ENCODE data around the gene CYP26C1. TPM values are rescaled to one million over a fixed set of nuclear protein-coding genes. Genes with fewer than 3 reads are reported as not detected.

Gene CYP26C1
- total and polyA plus RNA-seq, 7 experiments from 2014 or later = 0.10 to 0.38 (median 0.27) TPM; not detected in 2

DNA sequence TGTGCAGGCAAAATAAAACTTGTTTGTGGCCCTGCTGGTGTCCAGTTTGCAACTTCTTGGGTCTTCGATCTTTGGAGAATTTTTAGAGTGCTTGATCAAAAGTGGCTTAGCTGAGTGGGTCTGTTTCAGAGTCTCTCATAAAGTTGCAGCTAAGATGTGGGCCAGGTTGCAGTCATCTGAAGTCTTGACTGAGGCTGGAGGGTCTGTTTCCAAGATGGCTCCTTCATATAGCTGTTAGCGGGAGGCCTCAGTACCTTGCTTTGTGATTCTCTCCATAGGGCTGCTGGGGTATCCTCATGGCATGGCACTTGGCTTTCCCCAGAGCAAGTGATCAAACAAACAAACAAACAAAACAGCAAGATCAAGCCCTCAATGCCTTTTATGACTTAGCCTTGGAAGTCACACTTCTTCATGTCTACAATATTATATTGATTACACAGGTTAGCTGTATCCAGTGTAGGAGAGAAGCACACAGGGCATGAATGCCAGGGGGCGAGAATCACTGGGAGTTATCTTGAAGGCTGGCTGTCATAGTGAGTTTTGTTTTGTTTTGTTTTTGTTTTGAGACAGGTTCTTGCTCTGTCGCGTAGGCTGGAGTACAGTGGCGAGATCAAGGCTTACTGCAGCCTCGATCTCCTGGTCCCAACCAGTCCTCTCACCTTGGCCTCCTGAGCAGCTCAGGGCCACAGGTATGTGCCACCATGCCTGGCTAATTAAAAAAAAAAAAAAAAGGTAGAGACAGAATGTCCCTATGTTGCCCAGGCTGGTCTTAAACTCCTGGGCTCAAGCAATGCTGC, 23.3 kb downstream of the CYP26C1 start:
- Mint-ChIP-seq H3K9me3 (no peaks in the 10 kb centered on the region), H3K36me3 (no peaks in the 10 kb centered on the region), H3K4me3 (no peak overlapping the region), H3K4me1 (peaks cover 2 to 5% (median 3%) of the 10 kb centered on the region in 7 donors), H3K27me3 (peaks cover 16 to 31% (median 28%) of the 10 kb centered on the region in 5 donors), H3K27ac (no peak overlapping the region)
- H3K9me3 ChIP-seq (ENCODE audit: control insufficient read depth in 2 of 3, low read length in 3 of 3) = no peaks in the 10 kb centered on the region
- ATAC-seq (no peak), DNase-seq (no peak)
- no peak overlapping the region for H3K4me3 ChIP-seq (ENCODE audit: low read length)
- H3K4me1 ChIP-seq (ENCODE audit: control insufficient read depth in 2 of 2, insufficient read depth in 2 of 2, low read length in 2 of 2) = no peaks in the 10 kb centered on the region
- intact Hi-C loops (cut with micrococcal nuclease) = loop anchor here (5.0 to 10.0 kb wide), 2 partner anchors 401 to 428 kb away; partner anchors contain the start of gene MYOF (in 1 of the 2)
- ChIA-PET POLR2A (no interaction called here), CTCF (no interaction called here)
- H3K27me3 ChIP-seq (ENCODE audit: control insufficient read depth in 2 of 2, insufficient read depth in 2 of 2, low read length in 2 of 2) = no peaks in the 10 kb centered on the region
- no peak overlapping the region for H3K27ac ChIP-seq (ENCODE audit: low read depth, low read length)
- H3K36me3 ChIP-seq (ENCODE audit: control insufficient read depth in 2 of 3, insufficient read depth in 3 of 3, low read length in 3 of 3) = no peaks in the 10 kb centered on the region

DNA sequence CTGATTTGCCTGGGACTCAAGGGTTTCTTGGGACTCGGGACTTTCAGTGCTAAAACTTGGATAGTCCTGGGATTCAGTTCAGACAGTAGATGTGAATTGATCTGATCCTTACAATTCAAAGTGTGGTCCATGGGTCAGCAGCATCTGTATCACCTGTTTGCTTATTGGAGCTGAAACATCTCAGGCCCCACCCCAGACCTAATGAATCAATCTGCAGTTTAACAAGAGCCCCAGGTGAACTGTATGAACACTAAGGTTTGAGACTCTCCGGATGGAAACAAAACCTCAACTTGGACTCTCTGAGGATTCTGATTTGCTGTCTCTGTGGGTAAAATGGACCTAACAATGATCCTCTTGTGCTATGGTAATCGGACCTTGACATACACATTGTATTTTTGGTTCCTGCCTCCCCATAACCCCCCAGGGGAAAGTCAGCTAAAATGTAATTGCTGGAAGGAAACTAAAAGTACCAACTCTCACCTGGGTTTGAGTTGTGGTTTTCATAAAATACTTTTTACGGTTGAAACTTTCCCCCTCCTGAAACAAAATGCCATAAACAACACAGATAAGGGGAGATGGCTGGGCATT, 24.8 kb downstream of the CYP26C1 start:
- Histone ChIP-seq H3K9me3 (ENCODE audit: control insufficient read depth in 2 of 3, low read length in 3 of 3) (no peaks in the 10 kb centered on the region), H3K36me3 (ENCODE audit: control insufficient read depth in 2 of 3, insufficient read depth in 3 of 3, low read length in 3 of 3) (no peaks in the 10 kb centered on the region), H3K27ac (ENCODE audit: low read depth, low read length) (no peak overlapping the region), H3K4me3 (ENCODE audit: low read length) (no peak overlapping the region), H3K27me3 (ENCODE audit: control insufficient read depth in 2 of 2, insufficient read depth in 2 of 2, low read length in 2 of 2) (no peaks in the 10 kb centered on the region), H3K4me1 (ENCODE audit: control insufficient read depth in 2 of 2, insufficient read depth in 2 of 2, low read length in 2 of 2) (no peaks in the 10 kb centered on the region)
- ATAC-seq (no peak), DNase-seq (no peak)
- peaks cover 8 to 19% (median 17%) of the 10 kb centered on the region in 5 donors for H3K27me3 Mint-ChIP-seq
- H3K4me3 Mint-ChIP-seq = no peak overlapping the region
- no peaks in the 10 kb centered on the region for H3K9me3 Mint-ChIP-seq
- H3K4me1 Mint-ChIP-seq = peaks cover 0 to under 1% (median 0%) of the 10 kb centered on the region in 7 donors
- ChIA-PET POLR2A (no interaction called here), CTCF (interaction anchor here (1.0 kb wide), 1 partner anchor 205 kb away, joined by 3 read pairs; no protein-coding TSS in a partner anchor)
- no peaks in the 10 kb centered on the region for H3K36me3 Mint-ChIP-seq
- intact Hi-C loops (cut with micrococcal nuclease) = loop anchor here in 1 of 2 donors (10.0 kb wide), 1 partner anchor 399 kb away; the partner anchor contains the start of gene MYOF
- H3K27ac Mint-ChIP-seq = no peak overlapping the region

DNA sequence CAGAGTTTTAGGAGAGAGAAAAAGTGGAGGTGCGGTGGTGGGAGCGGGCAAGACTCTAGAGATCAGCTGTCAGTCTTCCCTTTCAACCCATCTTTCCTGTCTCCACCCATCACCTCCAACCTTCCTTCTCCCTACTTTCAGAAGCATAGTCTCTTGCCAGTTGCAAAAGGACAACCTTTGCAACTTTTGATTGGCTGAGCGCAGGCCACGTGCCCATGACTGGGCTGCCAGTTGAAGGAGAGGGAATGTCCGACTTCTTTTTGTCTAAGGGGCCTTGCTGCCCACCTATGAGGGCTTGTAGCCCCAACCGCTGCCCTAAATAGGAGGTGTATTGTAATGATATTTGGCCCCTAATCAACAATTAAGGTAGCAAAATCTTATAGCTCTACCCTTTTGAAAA, 25.7 kb downstream of the CYP26C1 start:
- ChIA-PET POLR2A (no interaction called here), CTCF (no interaction called here)
- no peak overlapping the region for H3K27ac ChIP-seq (ENCODE audit: low read depth, low read length)
- H3K36me3 ChIP-seq (ENCODE audit: control insufficient read depth in 2 of 3, insufficient read depth in 3 of 3, low read length in 3 of 3) = no peaks in the 10 kb centered on the region
- H3K4me3 ChIP-seq (ENCODE audit: low read length) = no peak overlapping the region
- no peaks in the 10 kb centered on the region for H3K9me3 ChIP-seq (ENCODE audit: control insufficient read depth in 2 of 3, low read length in 3 of 3)
- intact Hi-C loops (cut with micrococcal nuclease) = loop anchor here (2.0 to 10.0 kb wide), 2 partner anchors 71 to 399 kb away; partner anchors contain the start of gene MYOF (in 1 of the 2)
- H3K27me3 ChIP-seq (ENCODE audit: control insufficient read depth in 2 of 2, insufficient read depth in 2 of 2, low read length in 2 of 2) = no peaks in the 10 kb centered on the region
- Mint-ChIP-seq H3K9me3 (no peaks in the 10 kb centered on the region), H3K4me3 (no peak overlapping the region), H3K4me1 (peaks cover 0 to 2% (median 0%) of the 10 kb centered on the region in 7 donors), H3K36me3 (no peaks in the 10 kb centered on the region), H3K27me3 (peaks cover 8 to 15% (median 11%) of the 10 kb centered on the region in 5 donors), H3K27ac (no peak overlapping the region)
- H3K4me1 ChIP-seq (ENCODE audit: control insufficient read depth in 2 of 2, insufficient read depth in 2 of 2, low read length in 2 of 2) = no peaks in the 10 kb centered on the region
- no peak for DNase-seq
- ATAC-seq = no peak

DNA sequence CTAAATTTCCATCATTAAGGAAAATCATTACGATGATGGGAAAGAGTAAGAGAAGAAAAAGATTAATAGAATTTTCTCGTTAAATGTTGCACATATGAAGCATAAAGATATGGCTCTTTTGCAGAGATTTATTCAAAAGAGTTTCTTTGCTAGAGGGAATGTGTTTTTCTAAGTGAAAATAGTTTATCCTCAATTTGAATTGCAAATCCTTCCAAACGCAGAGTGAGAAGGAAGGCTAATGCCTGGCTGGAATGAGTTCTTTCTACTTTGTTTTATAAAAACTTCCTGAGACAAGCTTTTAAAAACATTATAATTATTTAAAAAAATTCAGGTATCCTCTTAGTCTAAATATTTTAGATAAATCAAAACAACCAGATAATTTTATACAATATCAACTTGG, 27.2 kb downstream of the CYP26C1 start:
- Mint-ChIP-seq H3K27ac (no peak overlapping the region), H3K9me3 (peaks cover 0 to under 1% (median 0%) of the 10 kb centered on the region in 11 donors), H3K4me3 (no peak overlapping the region), H3K36me3 (no peaks in the 10 kb centered on the region), H3K27me3 (peaks cover 4 to 12% (median 7%) of the 10 kb centered on the region in 5 donors), H3K4me1 (peaks cover 0 to 2% (median 0%) of the 10 kb centered on the region in 7 donors)
- ChIA-PET CTCF (no interaction called here), POLR2A (no interaction called here)
- ATAC-seq (no peak), DNase-seq (no peak)
- Histone ChIP-seq H3K27ac (ENCODE audit: low read depth, low read length) (no peak overlapping the region), H3K4me3 (ENCODE audit: low read length) (no peak overlapping the region), H3K27me3 (ENCODE audit: control insufficient read depth in 2 of 2, insufficient read depth in 2 of 2, low read length in 2 of 2) (no peaks in the 10 kb centered on the region), H3K36me3 (ENCODE audit: control insufficient read depth in 2 of 3, insufficient read depth in 3 of 3, low read length in 3 of 3) (no peaks in the 10 kb centered on the region), H3K4me1 (ENCODE audit: control insufficient read depth in 2 of 2, insufficient read depth in 2 of 2, low read length in 2 of 2) (no peaks in the 10 kb centered on the region), H3K9me3 (ENCODE audit: control insufficient read depth in 2 of 3, low read length in 3 of 3) (no peaks in the 10 kb centered on the region)
- intact Hi-C loops (cut with micrococcal nuclease) = loop anchor here (2.0 to 10.0 kb wide), 2 partner anchors 73 to 397 kb away; partner anchors contain the start of gene MYOF (in 1 of the 2)

DNA sequence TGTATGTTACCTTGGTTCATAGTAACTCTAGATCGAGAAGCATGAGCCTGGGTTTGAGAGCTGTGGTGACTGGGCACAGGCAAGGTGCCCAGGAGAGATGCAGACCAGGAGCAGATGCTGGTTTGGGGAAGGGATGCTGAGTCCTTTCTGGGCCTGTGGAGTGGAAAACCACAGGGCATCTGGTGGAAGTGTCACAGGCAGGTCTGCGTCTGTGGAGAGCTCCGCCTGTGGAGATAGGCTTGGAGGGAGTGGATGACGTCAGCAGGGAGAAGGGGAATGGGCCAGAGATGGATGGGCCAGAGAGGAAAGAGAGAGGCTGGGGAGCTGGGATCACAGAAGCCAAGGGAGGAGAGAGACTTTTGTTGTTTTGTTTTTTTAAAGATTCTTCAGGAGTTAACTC, 27.9 kb downstream of the CYP26C1 start:
- DNase-seq (no peak), ATAC-seq (no peak)
- peaks cover 4 to 12% (median 7%) of the 10 kb centered on the region in 5 donors for H3K27me3 Mint-ChIP-seq
- no peaks in the 10 kb centered on the region for H3K36me3 Mint-ChIP-seq
- intact Hi-C loops (cut with micrococcal nuclease) = loop anchor here in 1 of 2 donors (10.0 kb wide), 1 partner anchor 396 kb away; the partner anchor contains the start of gene MYOF
- H3K9me3 ChIP-seq (ENCODE audit: control insufficient read depth in 2 of 3, low read length in 3 of 3) = no peaks in the 10 kb centered on the region
- H3K4me1 Mint-ChIP-seq = peaks cover 0 to 3% (median 0%) of the 10 kb centered on the region in 7 donors
- H3K27ac Mint-ChIP-seq = peak overlapping the region in 1 of 9 donors; percentile 16
- no peaks in the 10 kb centered on the region for H3K4me1 ChIP-seq (ENCODE audit: control insufficient read depth in 2 of 2, insufficient read depth in 2 of 2, low read length in 2 of 2)
- no peak overlapping the region for H3K4me3 Mint-ChIP-seq
- H3K4me3 ChIP-seq (ENCODE audit: low read length) = no peak overlapping the region
- H3K9me3 Mint-ChIP-seq = peaks cover 0 to 4% (median 0%) of the 10 kb centered on the region in 11 donors
- ChIA-PET CTCF (no interaction called here), POLR2A (no interaction called here)
- H3K27me3 ChIP-seq (ENCODE audit: control insufficient read depth in 2 of 2, insufficient read depth in 2 of 2, low read length in 2 of 2) = no peaks in the 10 kb centered on the region
- no peaks in the 10 kb centered on the region for H3K36me3 ChIP-seq (ENCODE audit: control insufficient read depth in 2 of 3, insufficient read depth in 3 of 3, low read length in 3 of 3)
- H3K27ac ChIP-seq (ENCODE audit: low read depth, low read length) = no peak overlapping the region

DNA sequence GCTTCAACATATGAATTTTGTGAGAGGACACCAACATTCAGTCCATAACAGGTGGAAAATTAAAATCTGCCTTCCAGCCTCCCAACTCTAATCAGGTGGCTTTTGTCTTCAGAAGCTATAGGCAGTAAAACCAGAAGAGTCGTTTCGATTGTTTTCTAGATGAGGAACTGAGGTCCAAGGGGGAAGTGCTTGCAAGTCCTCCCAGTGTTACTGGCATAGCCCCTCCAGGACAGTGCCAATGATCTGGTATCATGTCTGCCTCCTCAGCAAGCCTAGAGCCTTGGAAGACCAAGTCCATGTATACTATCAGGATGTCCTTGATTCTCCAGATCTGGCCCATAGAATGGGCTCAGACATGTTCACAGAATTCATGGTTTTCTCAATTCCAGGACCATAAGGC, 30.0 kb downstream of the CYP26C1 start:
- Histone ChIP-seq H3K27ac (ENCODE audit: low read depth, low read length) (no peak overlapping the region), H3K27me3 (ENCODE audit: control insufficient read depth in 2 of 2, insufficient read depth in 2 of 2, low read length in 2 of 2) (no peaks in the 10 kb centered on the region), H3K4me3 (ENCODE audit: low read length) (no peak overlapping the region), H3K36me3 (ENCODE audit: control insufficient read depth in 2 of 3, insufficient read depth in 3 of 3, low read length in 3 of 3) (no peaks in the 10 kb centered on the region), H3K9me3 (ENCODE audit: control insufficient read depth in 2 of 3, low read length in 3 of 3) (no peaks in the 10 kb centered on the region), H3K4me1 (ENCODE audit: control insufficient read depth in 2 of 2, insufficient read depth in 2 of 2, low read length in 2 of 2) (no peaks in the 10 kb centered on the region)
- intact Hi-C loops (cut with micrococcal nuclease) = no loop called here
- H3K4me1 Mint-ChIP-seq = peaks cover 0 to 5% (median 0%) of the 10 kb centered on the region in 7 donors
- no peak overlapping the region for H3K4me3 Mint-ChIP-seq
- ChIA-PET POLR2A (no interaction called here), CTCF (no interaction called here)
- H3K27me3 Mint-ChIP-seq = peaks cover 4 to 12% (median 7%) of the 10 kb centered on the region in 5 donors
- H3K36me3 Mint-ChIP-seq = no peaks in the 10 kb centered on the region
- DNase-seq (no peak), ATAC-seq (no peak)
- H3K9me3 Mint-ChIP-seq = peaks cover 0 to 4% (median 0%) of the 10 kb centered on the region in 11 donors
- no peak overlapping the region for H3K27ac Mint-ChIP-seq

Data from naive thymus-derived CD4-positive, alpha-beta T cell (primary cell).